ENCODE results near the gene GALK2. TPM values are rescaled to one million over a fixed set of nuclear protein-coding genes. Genes with fewer than 3 reads are reported as not detected.

The GALK2 gene
- total and polyA plus RNA-seq, 5 experiments from 2014 or later: 18.8 to 27.9 (median 21.5) TPM

DNA sequence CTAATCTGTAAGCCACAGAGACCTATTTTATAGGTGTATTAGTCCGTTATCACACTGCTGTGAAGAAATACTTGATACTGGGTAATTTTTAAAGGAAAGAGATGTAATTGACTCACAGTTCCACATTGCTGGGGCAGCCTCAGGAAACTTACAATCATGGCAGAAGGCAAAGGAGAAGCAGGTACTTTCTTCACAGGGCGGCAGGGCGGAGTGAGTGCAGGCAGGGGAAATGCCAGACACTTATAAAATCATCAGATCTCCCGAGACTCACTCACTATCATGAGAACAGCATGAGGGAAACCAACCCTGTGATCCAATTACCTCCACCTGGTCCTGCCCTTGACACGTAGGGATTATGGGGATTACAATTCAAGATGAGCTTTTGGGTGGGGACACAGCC lies 108.7 kb downstream of the GALK2 start:
- H3K9me3 Mint-ChIP-seq: no peaks in the 10 kb centered on the region
- DNase-seq: no peak
- no peak for ATAC-seq
- POLR2A ChIA-PET: no interaction called here
- H3K27me3 Mint-ChIP-seq: no peaks in the 10 kb centered on the region
- H3K27ac Mint-ChIP-seq: no peak overlapping the region
- H3K36me3 Mint-ChIP-seq: peaks cover 27 to 51% (median 42%) of the 10 kb centered on the region in 3 donors
- no peak overlapping the region for H3K4me3 Mint-ChIP-seq
- peaks cover 0 to 3% (median 0%) of the 10 kb centered on the region in 4 donors for H3K4me1 Mint-ChIP-seq

DNA sequence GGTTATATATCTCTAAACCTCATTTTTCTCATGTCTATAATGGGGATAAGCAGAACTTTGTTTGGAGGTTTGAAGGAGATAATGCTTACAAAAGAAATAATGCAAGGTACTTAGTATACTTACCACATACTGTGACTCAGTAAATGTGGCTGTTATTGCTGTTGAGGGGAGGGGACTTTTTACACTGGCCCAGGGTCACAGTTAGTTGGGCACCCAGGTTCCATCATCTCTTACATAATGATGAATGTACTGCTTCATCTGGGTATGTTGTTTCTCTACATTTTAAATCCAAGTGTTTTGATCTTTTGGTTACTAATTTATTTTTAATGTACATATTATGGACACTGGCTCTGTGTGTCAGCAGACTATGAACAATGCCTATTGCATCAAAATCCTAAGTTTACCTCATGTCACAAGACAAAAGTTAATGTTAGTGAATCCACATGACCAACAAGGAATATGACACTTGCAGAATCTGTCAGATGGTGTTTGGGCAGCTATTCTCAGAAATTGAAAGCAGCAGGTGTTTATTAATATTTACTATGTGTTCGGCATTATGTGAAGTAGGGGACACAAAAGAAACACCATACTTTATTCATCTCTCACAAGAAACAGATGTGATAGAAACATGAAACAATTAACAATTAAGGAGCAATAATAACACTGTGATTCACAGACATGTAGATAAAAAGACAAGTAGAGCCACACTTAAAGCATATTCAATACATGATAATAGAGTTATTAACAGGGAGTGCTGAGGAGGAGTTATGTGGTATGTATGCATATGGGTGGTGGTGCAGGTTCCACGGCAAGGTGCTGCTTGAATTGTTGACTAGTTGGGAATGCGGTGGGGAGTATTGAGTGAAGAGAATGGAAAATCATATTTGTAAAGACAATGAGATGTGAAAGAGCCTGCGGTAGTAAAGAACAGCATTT lies 109.7 kb downstream of the GALK2 start:
- Mint-ChIP-seq H3K36me3 (peaks cover 33 to 56% (median 50%) of the 10 kb centered on the region in 3 donors), H3K4me1 (peaks cover 0 to 4% (median 0%) of the 10 kb centered on the region in 4 donors), H3K4me3 (no peak overlapping the region), H3K27me3 (no peaks in the 10 kb centered on the region), H3K9me3 (no peaks in the 10 kb centered on the region), H3K27ac (no peak overlapping the region)
- POLR2A ChIA-PET: no interaction called here
- no peak for ATAC-seq
- no peak for DNase-seq

DNA sequence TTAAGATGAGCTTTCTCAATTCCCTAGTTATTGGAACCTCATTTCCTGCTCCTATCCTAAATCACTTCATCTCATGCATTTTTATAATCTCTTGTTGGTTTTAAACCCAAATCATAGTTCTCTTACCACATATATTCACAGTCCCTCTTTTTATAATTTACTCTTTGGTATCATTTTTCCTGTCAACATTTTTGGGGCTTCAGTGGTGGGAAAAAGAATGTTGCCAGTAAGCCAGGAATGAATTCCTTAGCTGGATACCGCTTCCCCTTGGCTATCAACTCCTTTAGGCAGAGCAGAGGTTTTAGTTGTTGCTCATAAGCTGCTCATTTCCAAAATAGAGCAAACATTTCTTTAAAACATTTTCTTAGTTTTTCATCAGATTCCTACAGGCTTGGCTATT lies 112.3 kb downstream of the GALK2 start:
- no peak for DNase-seq
- ATAC-seq: no peak
- Mint-ChIP-seq H3K9me3 (no peaks in the 10 kb centered on the region), H3K27ac (no peak overlapping the region), H3K4me3 (no peak overlapping the region), H3K36me3 (peaks cover 49 to 80% (median 66%) of the 10 kb centered on the region in 3 donors), H3K27me3 (no peaks in the 10 kb centered on the region), H3K4me1 (peaks cover 4 to 15% (median 12%) of the 10 kb centered on the region in 4 donors)
- POLR2A ChIA-PET: no interaction called here

DNA sequence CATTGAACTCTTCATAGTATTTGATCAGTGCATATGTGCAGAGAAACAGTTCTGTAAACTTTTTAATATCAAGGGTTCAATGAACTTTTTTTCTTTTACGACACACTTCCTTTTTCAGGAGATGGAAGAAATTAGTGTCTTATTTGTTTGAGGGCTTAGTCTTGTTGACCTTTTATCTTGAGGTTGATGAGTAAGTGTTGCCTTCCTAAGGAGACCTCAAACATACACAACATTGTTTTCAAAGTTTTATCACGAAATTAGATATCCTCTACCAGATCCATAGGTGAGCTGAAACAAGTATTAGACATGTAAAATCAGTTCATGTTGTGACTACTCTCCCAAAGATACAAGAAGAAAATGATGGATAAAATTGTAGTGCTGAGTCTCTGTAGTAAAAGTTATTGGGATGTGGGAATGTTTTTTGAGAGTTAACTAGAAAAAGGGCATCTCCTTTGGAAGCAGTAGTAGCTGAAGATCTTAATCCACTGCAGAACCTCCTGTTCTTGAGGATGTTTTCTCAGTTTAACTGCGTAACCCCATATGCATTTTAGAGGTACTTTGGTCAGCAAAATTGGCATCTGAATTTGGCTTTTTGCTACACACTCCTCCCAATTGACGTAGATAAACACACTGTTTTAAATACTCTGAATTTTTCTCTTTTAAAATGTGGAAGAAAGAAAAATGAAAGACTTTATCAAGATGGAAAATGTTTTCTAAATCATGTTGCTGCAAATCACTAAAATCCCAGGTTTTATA lies 116.8 kb downstream of the GALK2 start:
- Mint-ChIP-seq H3K4me1 (peaks cover 4 to 15% (median 11%) of the 10 kb centered on the region in 4 donors), H3K27ac (peak overlapping the region in 3 of 10 donors; percentile 2 to 79 (median 65)), H3K36me3 (peaks cover 35 to 82% (median 59%) of the 10 kb centered on the region in 3 donors), H3K9me3 (no peaks in the 10 kb centered on the region), H3K27me3 (no peaks in the 10 kb centered on the region), H3K4me3 (no peak overlapping the region)
- ATAC-seq (no peak), DNase-seq (no peak)
- POLR2A ChIA-PET: no interaction called here

DNA sequence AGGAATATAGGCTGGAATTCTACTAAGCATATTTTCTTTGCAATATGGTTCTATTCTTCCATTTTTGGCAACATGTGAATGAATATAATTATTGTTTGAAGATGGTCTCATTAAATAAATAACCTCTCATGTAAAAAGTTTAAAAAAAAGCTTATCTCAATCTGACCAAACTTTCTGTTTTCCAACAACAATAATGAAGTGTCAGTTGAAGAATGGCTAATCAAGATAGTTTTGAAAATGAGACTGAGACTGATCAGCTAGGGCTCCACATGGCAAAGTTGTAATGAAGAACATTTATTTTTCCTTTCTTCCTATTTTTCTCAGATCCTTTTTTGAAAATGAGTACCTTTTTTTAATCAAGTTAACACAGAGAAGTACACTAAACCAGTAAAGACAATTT lies 117.4 kb downstream of the GALK2 start:
- Mint-ChIP-seq H3K4me1 (peaks cover 4 to 15% (median 11%) of the 10 kb centered on the region in 4 donors), H3K4me3 (no peak overlapping the region), H3K9me3 (no peaks in the 10 kb centered on the region), H3K27ac (peak overlapping the region in 1 of 10 donors; percentile 36), H3K36me3 (peaks cover 35 to 84% (median 60%) of the 10 kb centered on the region in 3 donors), H3K27me3 (no peaks in the 10 kb centered on the region)
- no peak for ATAC-seq
- POLR2A ChIA-PET: no interaction called here
- no peak for DNase-seq

DNA sequence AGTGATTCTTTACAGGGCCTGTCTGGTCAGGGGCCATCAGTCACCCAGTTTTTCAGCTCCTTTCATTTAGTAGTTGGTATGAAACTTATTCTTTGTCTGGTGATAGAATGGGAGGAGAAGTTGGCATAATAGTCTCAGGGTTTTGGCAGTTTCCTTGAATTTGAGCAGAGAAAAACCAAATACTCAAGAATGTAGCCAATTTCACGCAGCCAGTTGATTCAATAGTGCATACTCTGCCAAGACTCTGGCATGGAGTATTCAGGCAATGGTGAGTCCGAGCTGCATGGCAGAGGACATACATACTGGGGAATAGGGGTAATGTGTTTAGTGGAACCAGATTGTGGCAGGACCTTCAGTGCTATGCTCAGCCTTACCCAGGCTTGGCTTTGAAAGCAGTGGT lies 118.3 kb downstream of the GALK2 start:
- Mint-ChIP-seq H3K27me3 (no peaks in the 10 kb centered on the region), H3K27ac (peak overlapping the region in 2 of 10 donors; percentile 36 to 63), H3K4me3 (no peak overlapping the region), H3K9me3 (no peaks in the 10 kb centered on the region), H3K36me3 (peaks cover 30 to 82% (median 60%) of the 10 kb centered on the region in 3 donors), H3K4me1 (peaks cover 4 to 15% (median 11%) of the 10 kb centered on the region in 4 donors)
- ATAC-seq: no peak
- POLR2A ChIA-PET: no interaction called here
- no peak for DNase-seq

DNA sequence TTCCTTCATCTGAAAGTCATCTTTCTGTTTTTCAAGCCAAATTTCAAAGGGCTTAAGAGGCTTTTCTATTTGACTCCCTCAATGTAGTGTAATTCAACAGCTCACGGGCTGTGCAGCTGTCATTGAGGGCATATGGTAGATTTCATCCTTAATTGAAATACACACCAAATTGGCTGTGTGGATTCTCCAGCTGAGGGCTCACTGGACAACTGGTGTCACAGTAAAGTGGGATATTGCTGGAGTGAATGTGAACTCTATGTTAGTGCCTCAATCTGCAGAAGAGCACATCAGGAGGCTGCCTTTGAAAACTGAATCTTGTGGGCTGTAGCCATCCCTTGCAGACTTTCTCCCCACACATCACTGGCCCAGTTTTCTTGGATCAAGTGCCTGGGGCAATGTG lies 120.1 kb downstream of the GALK2 start:
- Mint-ChIP-seq H3K27ac (no peak overlapping the region), H3K36me3 (peaks cover 27 to 76% (median 57%) of the 10 kb centered on the region in 3 donors), H3K9me3 (peaks cover 0 to 2% (median 0%) of the 10 kb centered on the region in 9 donors), H3K4me1 (peaks cover 2 to 15% (median 10%) of the 10 kb centered on the region in 4 donors), H3K4me3 (no peak overlapping the region), H3K27me3 (no peaks in the 10 kb centered on the region)
- no peak for DNase-seq
- POLR2A ChIA-PET: no interaction called here
- ATAC-seq: no peak

DNA sequence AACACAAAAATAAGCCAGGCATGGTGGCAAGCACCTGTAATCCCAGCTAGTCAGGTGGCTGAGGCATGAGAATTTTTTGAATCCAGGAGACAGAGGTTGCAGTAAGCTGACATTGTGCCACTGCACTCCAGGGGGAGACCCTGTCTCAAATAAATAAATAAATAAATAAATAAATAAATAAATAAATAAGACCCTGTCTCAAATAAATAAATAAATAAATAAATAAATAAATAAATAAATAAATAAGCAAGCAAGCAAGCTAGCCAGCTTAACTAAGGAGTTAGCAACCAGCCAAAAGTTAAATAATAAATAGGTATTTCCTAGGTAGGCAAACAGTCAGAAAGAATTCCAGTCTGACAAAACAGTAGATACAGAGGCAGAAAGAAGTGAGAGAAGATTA lies 123.9 kb downstream of the GALK2 start:
- Mint-ChIP-seq H3K4me3 (no peak overlapping the region), H3K9me3 (peaks cover 0 to 4% (median 0%) of the 10 kb centered on the region in 9 donors), H3K27me3 (no peaks in the 10 kb centered on the region), H3K4me1 (peaks cover 3 to 9% (median 6%) of the 10 kb centered on the region in 4 donors), H3K27ac (peak overlapping the region in 1 of 10 donors; percentile 76), H3K36me3 (peaks cover 25 to 74% (median 53%) of the 10 kb centered on the region in 3 donors)
- POLR2A ChIA-PET: no interaction called here
- no peak for ATAC-seq
- DNase-seq: no peak

DNA sequence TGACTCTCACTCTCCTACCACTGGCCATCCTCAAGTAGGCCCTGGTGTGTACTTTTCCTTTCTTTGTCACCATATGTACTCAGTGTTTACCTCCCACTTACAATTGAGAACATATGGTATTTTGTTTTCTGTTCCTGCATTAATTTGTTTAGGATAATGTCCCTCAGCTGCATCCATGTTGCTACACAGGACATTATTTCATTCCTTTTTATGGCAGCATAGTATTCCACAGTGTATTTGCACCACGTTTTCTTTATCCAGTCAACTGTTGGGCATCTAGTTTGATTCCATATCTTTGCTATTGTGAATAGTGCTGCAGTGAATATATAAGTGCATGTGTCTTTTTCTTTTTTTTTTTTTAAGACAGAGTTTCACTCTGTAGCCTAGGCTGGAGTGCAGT lies 126.2 kb downstream of the GALK2 start:
- DNase-seq (no peak), ATAC-seq (no peak)
- peaks cover 0 to 14% (median 1%) of the 10 kb centered on the region in 9 donors for H3K9me3 Mint-ChIP-seq
- H3K4me3 Mint-ChIP-seq: no peak overlapping the region
- peaks cover 36 to 84% (median 74%) of the 10 kb centered on the region in 3 donors for H3K36me3 Mint-ChIP-seq
- H3K27me3 Mint-ChIP-seq: no peaks in the 10 kb centered on the region
- H3K27ac Mint-ChIP-seq: no peak overlapping the region
- peaks cover 13 to 17% (median 15%) of the 10 kb centered on the region in 4 donors for H3K4me1 Mint-ChIP-seq
- POLR2A ChIA-PET: no interaction called here

DNA sequence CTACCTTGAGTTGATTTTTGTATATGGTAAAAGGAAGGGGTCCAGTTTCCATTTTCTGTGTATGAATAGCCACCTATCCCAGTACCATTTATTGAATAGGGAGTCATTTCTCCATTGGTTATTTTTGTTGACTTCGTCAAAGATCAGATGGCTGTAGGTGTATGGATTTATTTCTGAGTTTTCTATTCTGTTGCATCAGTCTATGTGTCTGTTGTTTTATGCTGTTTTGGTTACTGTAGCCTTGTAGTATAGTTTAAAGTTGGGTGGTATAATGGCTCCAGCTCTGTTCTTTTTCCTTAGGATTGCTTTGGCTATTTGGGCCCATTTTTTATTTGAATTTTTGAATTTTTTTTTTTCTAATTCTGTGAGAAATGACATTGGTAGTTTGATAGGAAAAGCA lies 127.5 kb downstream of the GALK2 start:
- peaks cover 13 to 17% (median 15%) of the 10 kb centered on the region in 4 donors for H3K4me1 Mint-ChIP-seq
- no peaks in the 10 kb centered on the region for H3K27me3 Mint-ChIP-seq
- H3K27ac Mint-ChIP-seq: no peak overlapping the region
- DNase-seq (no peak), ATAC-seq (no peak)
- H3K9me3 Mint-ChIP-seq: peaks cover 0 to 14% (median 1%) of the 10 kb centered on the region in 9 donors
- H3K36me3 Mint-ChIP-seq: peaks cover 36 to 80% (median 70%) of the 10 kb centered on the region in 3 donors
- no peak overlapping the region for H3K4me3 Mint-ChIP-seq
- POLR2A ChIA-PET: no interaction called here

DNA sequence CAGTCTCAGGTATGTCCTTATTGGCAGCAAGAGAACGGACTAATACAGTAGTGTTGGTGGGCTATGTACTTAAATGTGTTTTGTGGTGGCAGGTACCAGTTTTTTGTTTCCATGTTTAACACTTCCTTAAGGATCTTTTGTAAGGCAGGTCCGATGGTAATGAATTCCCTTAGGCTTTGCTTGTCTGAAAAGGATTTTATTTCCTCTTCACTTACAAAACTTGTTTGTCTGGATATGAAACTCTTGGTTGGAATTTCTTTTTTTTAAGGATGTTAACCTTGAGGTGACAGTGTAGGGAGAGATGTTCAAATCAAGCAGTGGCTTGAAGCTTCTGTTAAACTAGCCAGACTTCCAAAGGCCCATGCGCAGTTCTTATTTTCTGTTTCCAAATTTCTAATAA lies 130.8 kb downstream of the GALK2 start:
- H3K27me3 Mint-ChIP-seq: no peaks in the 10 kb centered on the region
- ATAC-seq: no peak
- no peak overlapping the region for H3K27ac Mint-ChIP-seq
- peaks cover 27 to 84% (median 72%) of the 10 kb centered on the region in 3 donors for H3K36me3 Mint-ChIP-seq
- peaks cover 0 to 14% (median 0%) of the 10 kb centered on the region in 9 donors for H3K9me3 Mint-ChIP-seq
- POLR2A ChIA-PET: no interaction called here
- H3K4me3 Mint-ChIP-seq: no peak overlapping the region
- H3K4me1 Mint-ChIP-seq: peaks cover 13 to 26% (median 16%) of the 10 kb centered on the region in 4 donors
- no peak for DNase-seq

DNA sequence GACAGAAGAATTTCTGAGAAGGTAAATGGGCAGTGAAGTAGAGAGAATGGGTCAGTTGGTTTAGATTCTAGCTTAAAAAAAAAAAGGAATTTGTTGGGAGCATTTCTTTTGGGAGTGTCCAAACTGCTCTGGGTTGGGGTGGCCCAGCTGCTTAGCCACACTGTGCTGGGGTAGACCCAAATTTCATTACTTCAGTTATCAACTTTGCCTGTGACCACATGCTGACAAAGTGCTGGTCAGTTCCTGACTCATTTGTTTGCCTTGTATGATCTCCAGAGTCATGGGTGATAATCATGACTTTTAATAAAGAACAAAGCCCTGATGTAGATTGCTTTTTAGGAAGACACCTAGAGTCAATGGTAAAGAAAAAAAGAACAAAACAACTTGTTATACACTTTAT lies 131.5 kb downstream of the GALK2 start:
- POLR2A ChIA-PET: no interaction called here
- Mint-ChIP-seq H3K9me3 (peaks cover 0 to 14% (median 0%) of the 10 kb centered on the region in 9 donors), H3K4me1 (peaks cover 13 to 28% (median 16%) of the 10 kb centered on the region in 4 donors), H3K27ac (no peak overlapping the region), H3K36me3 (peaks cover 29 to 79% (median 71%) of the 10 kb centered on the region in 3 donors), H3K4me3 (no peak overlapping the region), H3K27me3 (no peaks in the 10 kb centered on the region)
- DNase-seq: no peak
- no peak for ATAC-seq

DNA sequence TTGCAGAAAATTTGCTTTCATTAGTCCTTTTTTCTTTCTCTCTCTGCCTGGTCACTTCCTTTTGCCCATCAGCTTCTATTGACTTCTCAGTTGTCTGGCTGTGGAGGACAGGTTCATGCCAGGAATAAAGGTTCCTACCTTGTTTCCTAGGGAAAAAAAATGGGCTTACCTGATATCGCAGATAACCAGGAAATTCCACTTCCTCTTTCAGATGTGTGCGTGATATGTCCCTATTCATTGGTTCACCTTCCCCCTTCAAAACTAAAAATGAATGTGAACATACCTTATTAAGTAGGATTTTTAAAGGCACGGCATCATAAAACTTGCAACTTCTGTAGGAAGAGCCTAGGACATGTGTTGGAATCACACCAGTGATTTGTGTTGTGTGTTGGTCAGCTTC lies 133.0 kb downstream of the GALK2 start:
- H3K27me3 Mint-ChIP-seq: no peaks in the 10 kb centered on the region
- peak overlapping the region in 1 of 10 donors; percentile 25 for H3K27ac Mint-ChIP-seq
- H3K4me3 Mint-ChIP-seq: no peak overlapping the region
- H3K4me1 Mint-ChIP-seq: peaks cover 10 to 32% (median 19%) of the 10 kb centered on the region in 4 donors
- ATAC-seq: no peak
- H3K36me3 Mint-ChIP-seq: peaks cover 35 to 76% (median 71%) of the 10 kb centered on the region in 3 donors
- H3K9me3 Mint-ChIP-seq: peaks cover 0 to 14% (median 0%) of the 10 kb centered on the region in 9 donors
- DNase-seq: no peak
- POLR2A ChIA-PET: interaction anchor here (0.6 kb wide), 1 partner anchor 24 kb away, joined by 3 read pairs; no protein-coding TSS in a partner anchor
